HepG2 (cell line): ENCODE measurements around the gene HDGFL3. TPM values are rescaled to one million over a fixed set of nuclear protein-coding genes. Genes with fewer than 3 reads are reported as not detected.

ENCODE experiments used
- ATAC-seq: fragments of 200-7000 bp; cut with Tn5 transposase; 3 replicates; pipeline ENCODE4 v1.9.1; 2020; ENCODE audit warnings: mild to moderate bottlenecking, moderate library complexity
- BruUV-seq: library from RNA; stranded (reverse); fragments of 400-500 nt; replicated peaks from 2 replicates; lab custom pipeline; 2021; lab: Mats Ljungman, UMichigan
- CTCF ChIA-PET: fragments of 300-600 bp; formaldehyde crosslinking; extraction: SDS; loops from one replicate; lab custom pipeline; 2021; ENCODE audit warnings: low total read pairs, inconsistent platforms, low intra/inter-chr PET ratio; lab: Yijun Ruan, JAX
- POLR2A ChIA-PET: fragments of 350-600 bp; sonication (Branson Sonifier 250); formaldehyde crosslinking; loops from one replicate; lab custom pipeline; 2020; ENCODE audit warnings: antibody characterized with exemption, inconsistent platforms; lab: Yijun Ruan, JAX
- DNase-seq: peaks from one replicate; pipeline ENCODE4 v3.0.0-alpha.2; 2015; ENCODE audit warnings: low spot score
- FAIRE-seq: peaks from 3 replicates; lab custom pipeline; 2011; peaks lifted over from hg19 to GRCh38; lab: Jason Lieb, UNC
- H2AFZ ChIP-seq: one replicate; pipeline ENCODE4 v1.6.1; 2011; ENCODE audit warnings: low read length, inconsistent platforms
- H3K27ac ChIP-seq: fragments of 300-600 bp; 3 replicates; pipeline ENCODE4 v1.8.0; 2011; ENCODE audit warnings: mixed run types, mild to moderate bottlenecking, mixed read lengths, low read length, inconsistent platforms; ENCODE audit not compliant: insufficient read depth; ENCODE audit errors: extremely low read length
- H3K27me3 ChIP-seq, 2 experiments: fragments of 200-600 bp in 1 of 2; 2 replicates in 1 of 2; 3 replicates in 1 of 2; pipeline versions ENCODE4 v1.6.0 to v1.8.0; 2011; ENCODE audit warnings: low read length in 2 of 2, mild to moderate bottlenecking in 2 of 2, moderate library complexity in 2 of 2, inconsistent platforms in 1 of 2; ENCODE audit not compliant: insufficient read depth in 2 of 2, control insufficient read depth in 1 of 2
- H3K36me3 ChIP-seq, 2 experiments: fragments of 200-600 bp in 1 of 2; replicated peaks in 1 of 2; 2 replicates in 1 of 2; 3 replicates in 1 of 2; pipeline versions ENCODE4 v1.5.1 to v1.8.0; 2011; ENCODE audit warnings: low read length in 2 of 2, inconsistent platforms in 1 of 2; ENCODE audit not compliant: insufficient read depth in 2 of 2, control insufficient read depth in 1 of 2
- H3K4me1 ChIP-seq: 2 replicates; pipeline ENCODE4 v1.5.1; 2012; ENCODE audit warnings: low read length, inconsistent platforms; ENCODE audit not compliant: insufficient read depth
- H3K4me2 ChIP-seq: 2 replicates; pipeline ENCODE4 v1.6.0; 2011; ENCODE audit warnings: low read depth, low read length, inconsistent platforms
- H3K4me3 ChIP-seq, 3 experiments: fragments of 200-600 bp in 1 of 3; sonication (generic), shearing (Covaris generic) in 1 of 3; replicated peaks in 1 of 3; 2 replicates each; pipeline ENCODE4 v1.5.1; 2011 to 2016; ENCODE audit warnings: low read length in 3 of 3, inconsistent platforms in 2 of 3, low read depth in 2 of 3, mild to moderate bottlenecking in 2 of 3, control low read depth in 1 of 3, mixed read lengths in 1 of 3; ENCODE audit not compliant: insufficient read depth in 1 of 3
- H3K79me2 ChIP-seq: one replicate; pipeline ENCODE4 v1.6.1; 2011; ENCODE audit warnings: low read length, inconsistent platforms; ENCODE audit not compliant: insufficient read depth
- H3K9ac ChIP-seq: 2 replicates; pipeline ENCODE4 v1.6.0; 2011; ENCODE audit warnings: mild to moderate bottlenecking, low read depth, low read length, inconsistent platforms; ENCODE audit not compliant: insufficient read depth
- H3K9me3 ChIP-seq: 2 replicates; pipeline ENCODE4 v1.5.1; 2012; ENCODE audit warnings: mild to moderate bottlenecking, low read length
- H4K20me1 ChIP-seq: 2 replicates; pipeline ENCODE4 v1.6.0; 2011; ENCODE audit warnings: inconsistent platforms, mild to moderate bottlenecking, low read length, moderate library complexity; ENCODE audit not compliant: insufficient read depth
- FIP1L1 ChIP-seq: fragments of 200-400 bp; formaldehyde crosslinking; IDR thresholded peaks from 2 replicates; pipeline ENCODE4 v1.6.1; 2018; ENCODE audit warnings: low read depth, mild to moderate bottlenecking, low read length, moderate library complexity, borderline replicate concordance; ENCODE audit not compliant: insufficient read depth
- HNRNPUL1 ChIP-seq: fragments of 200-400 bp; formaldehyde crosslinking; IDR thresholded peaks from 2 replicates; pipeline ENCODE4 v1.6.1; 2017; ENCODE audit warnings: low read depth, mild to moderate bottlenecking, low read length, moderate library complexity
- MTA1 ChIP-seq: sonication (generic); formaldehyde crosslinking; IDR thresholded peaks from 2 replicates; pipeline ENCODE4 v1.4.0; 2020; ENCODE audit warnings: missing genetic modification reagents, mild to moderate bottlenecking, borderline replicate concordance
- NR1H2 ChIP-seq: sonication (generic); formaldehyde crosslinking; IDR thresholded peaks from 2 replicates; pipeline ENCODE4 v1.8.1; 2022; ENCODE audit warnings: low read depth, missing genetic modification reagents, borderline replicate concordance
- PAF1 ChIP-seq: IDR thresholded peaks from 2 replicates; pipeline ENCODE4 v1.6.1; 2016; ENCODE audit warnings: missing genetic modification reagents, missing compliant biosample characterization
- RAD21 ChIP-seq: fragments of 450-650 bp; formaldehyde crosslinking; IDR thresholded peaks from 2 replicates; pipeline ENCODE4 v1.5.0; 2020; ENCODE audit warnings: mild to moderate bottlenecking
- SRSF9 ChIP-seq: fragments of 200-400 bp; formaldehyde crosslinking; IDR thresholded peaks from 2 replicates; pipeline ENCODE4 v1.6.1; 2018; ENCODE audit warnings: borderline replicate concordance, mild to moderate bottlenecking, low read depth, low read length; ENCODE audit not compliant: insufficient read depth, poor library complexity, severe bottlenecking
- THAP11 ChIP-seq: IDR thresholded peaks from 2 replicates; pipeline ENCODE4 v1.6.1; 2016; ENCODE audit warnings: missing biosample characterization, missing genetic modification reagents
- WGBS: methylation state at CpG from one replicate; pipeline ENCODE4 v1.1.6; 2017; ENCODE audit warnings: low lambda C conversion rate; 5-methylcytosine and 5-hydroxymethylcytosine counted together
- in situ Hi-C: cut with HindIII; loops from 2 replicates; pipeline ENCODE4 v1.10.0; 2017; ENCODE audit warnings: low pct_unique_long_range_greater_than_20kb; ENCODE audit not compliant: extremely low pct_ligation_motif_present
- intact Hi-C: fragments of 100-400 bp; cut with micrococcal nuclease; formaldehyde crosslinking; loops from one replicate; pipeline ENCODE4 v1.10.0; 2022; ENCODE audit not compliant: unreplicated experiment
- polyA plus RNA-seq, 8 experiments: library from polyadenylated mRNA; depleted of rRNA in 3 of 8; stranded (reverse) in 7 of 8; unstranded in 1 of 8; fragments of >200 nt; fragmentation: Illumina TruSeq in 4 of 8; extraction: Trizol in 4 of 8; gene quantifications; 2 replicates each; pipeline versions ENCODE4 v1.2.1 to v1.2.3, GENCODE V29; 2011 to 2016; ENCODE audit warnings: low read depth in 4 of 8, missing spikeins in 1 of 8, mixed read lengths in 1 of 8; ENCODE audit not compliant: insufficient read depth in 1 of 8
- total RNA-seq, 5 experiments: library from RNA; depleted of rRNA; stranded (reverse); fragments of >200 nt; fragmentation: Illumina TruSeq; extraction: Trizol; gene quantifications; 2 replicates each; pipeline ENCODE4 v1.2.3, GENCODE V29; 2016; ENCODE audit warnings: low read depth in 1 of 5
- TF ChIP-seq, protein P1 (sequence below): sonication (generic); formaldehyde crosslinking; IDR thresholded peaks from 2 replicates; pipeline ENCODE4 v1.4.0; 2020; ENCODE audit warnings: low read depth, missing genetic modification reagents
- TF ChIP-seq, protein P2 (sequence below): sonication (generic); formaldehyde crosslinking; IDR thresholded peaks from 2 replicates; pipeline ENCODE4 v1.4.0; 2020; ENCODE audit warnings: mild to moderate bottlenecking, missing genetic modification reagents
- TF ChIP-seq, protein P3 (sequence below): sonication (generic); formaldehyde crosslinking; IDR thresholded peaks from 2 replicates; pipeline ENCODE4 v1.5.0; 2020; ENCODE audit warnings: mild to moderate bottlenecking, missing genetic modification reagents, borderline replicate concordance

Gene HDGFL3
- total and polyA plus RNA-seq, 2 of the 13 experiments (the other 11 are each of a cell fraction or from before 2014, with no cell fraction given): 0.07 to 0.09 TPM

DNA sequence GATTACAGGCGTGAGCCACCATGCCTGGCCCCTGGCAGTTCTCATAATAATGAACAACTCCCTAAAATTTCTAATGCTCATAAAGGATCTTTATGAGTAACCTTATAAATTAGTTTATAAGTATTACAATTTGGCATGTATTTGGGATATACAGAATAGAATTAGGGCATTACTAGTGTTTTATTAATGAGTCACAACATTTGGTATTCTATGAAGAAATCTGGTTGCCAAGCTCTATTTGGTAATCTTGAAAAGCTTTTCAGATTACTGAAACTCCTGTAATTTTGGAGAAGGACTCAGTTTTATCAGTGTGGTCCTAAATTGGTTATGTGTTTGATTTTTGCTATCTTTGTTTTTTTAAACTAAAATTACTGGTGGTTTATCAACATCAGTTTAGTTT is 54.3 kb downstream of the HDGFL3 start:
- in situ Hi-C loops (no loop called here), intact Hi-C loops (no loop called here)
- H3K36me3 ChIP-seq: no peaks in the 10 kb centered on the region
- H3K4me1 ChIP-seq: no peaks in the 10 kb centered on the region
- no peaks in the 10 kb centered on the region for H3K9me3 ChIP-seq
- no peak overlapping the region for H2AFZ ChIP-seq
- H4K20me1 ChIP-seq: no peaks in the 10 kb centered on the region
- ChIA-PET CTCF (no interaction called here), POLR2A (no interaction called here)
- no peak overlapping the region for H3K4me3 ChIP-seq
- 14% methylated on average over 1 of the region's 1 CpG for WGBS
- no peaks in the 10 kb centered on the region for H3K79me2 ChIP-seq
- FAIRE-seq: no peak
- H3K4me2 ChIP-seq: no peak overlapping the region
- H3K27me3 ChIP-seq: no peaks in the 10 kb centered on the region
- DNase-seq: no peak
- TF ChIP-seq THAP11 (CRISPR knock-in tag) (no peak), NR1H2 (CRISPR knock-in tag) (no peak), HNRNPUL1 (no peak), SRSF9 (no peak), MTA1 (CRISPR knock-in tag) (no peak), FIP1L1 (no peak), PAF1 (CRISPR knock-in tag) (no peak), RAD21 (CRISPR knock-in tag) (no peak)
- TF ChIP-seq, protein P1, sequence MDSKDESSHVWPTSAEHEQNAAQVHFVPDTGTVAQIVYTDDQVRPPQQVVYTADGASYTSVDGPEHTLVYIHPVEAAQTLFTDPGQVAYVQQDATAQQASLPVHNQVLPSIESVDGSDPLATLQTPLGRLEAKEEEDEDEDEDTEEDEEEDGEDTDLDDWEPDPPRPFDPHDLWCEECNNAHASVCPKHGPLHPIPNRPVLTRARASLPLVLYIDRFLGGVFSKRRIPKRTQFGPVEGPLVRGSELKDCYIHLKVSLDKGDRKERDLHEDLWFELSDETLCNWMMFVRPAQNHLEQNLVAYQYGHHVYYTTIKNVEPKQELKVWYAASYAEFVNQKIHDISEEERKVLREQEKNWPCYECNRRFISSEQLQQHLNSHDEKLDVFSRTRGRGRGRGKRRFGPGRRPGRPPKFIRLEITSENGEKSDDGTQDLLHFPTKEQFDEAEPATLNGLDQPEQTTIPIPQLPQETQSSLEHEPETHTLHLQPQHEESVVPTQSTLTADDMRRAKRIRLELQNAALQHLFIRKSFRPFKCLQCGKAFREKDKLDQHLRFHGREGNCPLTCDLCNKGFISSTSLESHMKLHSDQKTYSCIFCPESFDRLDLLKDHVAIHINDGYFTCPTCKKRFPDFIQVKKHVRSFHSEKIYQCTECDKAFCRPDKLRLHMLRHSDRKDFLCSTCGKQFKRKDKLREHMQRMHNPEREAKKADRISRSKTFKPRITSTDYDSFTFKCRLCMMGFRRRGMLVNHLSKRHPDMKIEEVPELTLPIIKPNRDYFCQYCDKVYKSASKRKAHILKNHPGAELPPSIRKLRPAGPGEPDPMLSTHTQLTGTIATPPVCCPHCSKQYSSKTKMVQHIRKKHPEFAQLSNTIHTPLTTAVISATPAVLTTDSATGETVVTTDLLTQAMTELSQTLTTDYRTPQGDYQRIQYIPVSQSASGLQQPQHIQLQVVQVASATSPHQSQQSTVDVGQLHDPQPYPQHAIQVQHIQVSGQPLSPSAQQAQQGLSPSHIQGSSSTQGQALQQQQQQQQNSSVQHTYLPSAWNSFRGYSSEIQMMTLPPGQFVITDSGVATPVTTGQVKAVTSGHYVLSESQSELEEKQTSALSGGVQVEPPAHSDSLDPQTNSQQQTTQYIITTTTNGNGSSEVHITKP (CRISPR knock-in tag): no peak
- TF ChIP-seq, protein P2, sequence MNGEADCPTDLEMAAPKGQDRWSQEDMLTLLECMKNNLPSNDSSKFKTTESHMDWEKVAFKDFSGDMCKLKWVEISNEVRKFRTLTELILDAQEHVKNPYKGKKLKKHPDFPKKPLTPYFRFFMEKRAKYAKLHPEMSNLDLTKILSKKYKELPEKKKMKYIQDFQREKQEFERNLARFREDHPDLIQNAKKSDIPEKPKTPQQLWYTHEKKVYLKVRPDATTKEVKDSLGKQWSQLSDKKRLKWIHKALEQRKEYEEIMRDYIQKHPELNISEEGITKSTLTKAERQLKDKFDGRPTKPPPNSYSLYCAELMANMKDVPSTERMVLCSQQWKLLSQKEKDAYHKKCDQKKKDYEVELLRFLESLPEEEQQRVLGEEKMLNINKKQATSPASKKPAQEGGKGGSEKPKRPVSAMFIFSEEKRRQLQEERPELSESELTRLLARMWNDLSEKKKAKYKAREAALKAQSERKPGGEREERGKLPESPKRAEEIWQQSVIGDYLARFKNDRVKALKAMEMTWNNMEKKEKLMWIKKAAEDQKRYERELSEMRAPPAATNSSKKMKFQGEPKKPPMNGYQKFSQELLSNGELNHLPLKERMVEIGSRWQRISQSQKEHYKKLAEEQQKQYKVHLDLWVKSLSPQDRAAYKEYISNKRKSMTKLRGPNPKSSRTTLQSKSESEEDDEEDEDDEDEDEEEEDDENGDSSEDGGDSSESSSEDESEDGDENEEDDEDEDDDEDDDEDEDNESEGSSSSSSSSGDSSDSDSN (CRISPR knock-in tag): no peak
- TF ChIP-seq, protein P3, sequence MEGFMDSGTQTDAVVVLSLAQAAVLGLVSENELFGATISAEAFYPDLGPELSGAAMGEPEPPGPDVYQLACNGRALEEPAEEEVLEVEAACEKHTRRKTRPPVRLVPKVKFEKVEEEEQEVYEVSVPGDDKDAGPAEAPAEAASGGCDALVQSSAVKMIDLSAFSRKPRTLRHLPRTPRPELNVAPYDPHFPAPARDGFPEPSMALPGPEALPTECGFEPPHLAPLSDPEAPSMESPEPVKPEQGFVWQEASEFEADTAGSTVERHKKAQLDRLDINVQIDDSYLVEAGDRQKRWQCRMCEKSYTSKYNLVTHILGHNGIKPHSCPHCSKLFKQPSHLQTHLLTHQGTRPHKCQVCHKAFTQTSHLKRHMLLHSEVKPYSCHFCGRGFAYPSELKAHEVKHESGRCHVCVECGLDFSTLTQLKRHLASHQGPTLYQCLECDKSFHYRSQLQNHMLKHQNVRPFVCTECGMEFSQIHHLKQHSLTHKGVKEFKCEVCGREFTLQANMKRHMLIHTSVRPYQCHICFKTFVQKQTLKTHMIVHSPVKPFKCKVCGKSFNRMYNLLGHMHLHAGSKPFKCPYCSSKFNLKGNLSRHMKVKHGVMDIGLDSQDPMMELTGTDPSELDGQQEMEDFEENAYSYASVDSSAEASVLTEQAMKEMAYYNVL (CRISPR knock-in tag): no peak
- no peak for ATAC-seq
- no peak overlapping the region for H3K27ac ChIP-seq
- no peak overlapping the region for H3K9ac ChIP-seq
- BruUV-seq: no TSS peak
